H9 (cell line): ENCODE data around the gene SFXN1. TPM values are rescaled to one million over a fixed set of nuclear protein-coding genes. Genes with fewer than 3 reads are reported as not detected.

Experiments
- DNase-seq: peaks from one replicate; pipeline ENCODE4 v3.0.0-alpha.2; 2017
- H2AFZ ChIP-seq: one replicate; pipeline ENCODE4 v1.6.1; 2013; ENCODE audit warnings: mild to moderate bottlenecking, low read length, control low read depth, moderate library complexity
- H2AK5ac ChIP-seq: 2 replicates; pipeline ENCODE4 v1.6.1; 2013; ENCODE audit warnings: low read length, control low read depth, mixed read lengths; ENCODE audit not compliant: insufficient read length
- H2BK120ac ChIP-seq: one replicate; pipeline ENCODE4 v1.6.1; 2013; ENCODE audit warnings: low read depth, mild to moderate bottlenecking, low read length, control low read depth, inconsistent platforms; ENCODE audit not compliant: poor library complexity, severe bottlenecking
- H2BK12ac ChIP-seq: 2 replicates; pipeline ENCODE4 v1.6.1; 2013; ENCODE audit warnings: low read length, control low read depth, mixed read lengths, low read depth; ENCODE audit not compliant: insufficient read length
- H2BK15ac ChIP-seq: 2 replicates; pipeline ENCODE4 v1.6.1; 2013; ENCODE audit warnings: low read depth, low read length, control low read depth
- H2BK20ac ChIP-seq: one replicate; pipeline ENCODE4 v1.6.1; 2013; ENCODE audit warnings: low read depth, mild to moderate bottlenecking, low read length, control low read depth, inconsistent platforms; ENCODE audit not compliant: poor library complexity, severe bottlenecking
- H2BK5ac ChIP-seq: 2 replicates; pipeline ENCODE4 v1.6.1; 2013; ENCODE audit warnings: low read length, control low read depth, mixed read lengths; ENCODE audit not compliant: insufficient read length
- H3K14ac ChIP-seq: 2 replicates; pipeline ENCODE4 v1.6.1; 2013; ENCODE audit warnings: low read length, control low read depth; ENCODE audit not compliant: insufficient read depth
- H3K18ac ChIP-seq: 2 replicates; pipeline ENCODE4 v1.6.1; 2013; ENCODE audit warnings: low read depth, mild to moderate bottlenecking, mixed read lengths, low read length, control low read depth; ENCODE audit not compliant: insufficient read length
- H3K23ac ChIP-seq: 2 replicates; pipeline ENCODE4 v1.6.1; 2013; ENCODE audit warnings: low read length, control low read depth, mixed read lengths, low read depth; ENCODE audit not compliant: insufficient read length
- H3K23me2 ChIP-seq: 2 replicates; pipeline ENCODE4 v1.6.1; 2013; ENCODE audit warnings: low read depth, mild to moderate bottlenecking, mixed read lengths, low read length, control low read depth; ENCODE audit not compliant: insufficient read length, poor library complexity, severe bottlenecking
- H3K27ac ChIP-seq: 2 replicates; pipeline ENCODE4 v1.5.1; 2013; ENCODE audit warnings: low read length, control low read depth, mixed read lengths, low read depth; ENCODE audit not compliant: insufficient read length
- H3K27me3 ChIP-seq: 2 replicates; pipeline ENCODE4 v1.6.1; 2013; ENCODE audit warnings: low read length, control low read depth, inconsistent platforms; ENCODE audit not compliant: insufficient read depth
- H3K4ac ChIP-seq: 2 replicates; pipeline ENCODE4 v1.6.1; 2013; ENCODE audit warnings: low read depth, mild to moderate bottlenecking, control low read depth, inconsistent platforms, low read length, moderate library complexity
- H3K4me1 ChIP-seq: 2 replicates; pipeline ENCODE4 v1.6.1; 2013; ENCODE audit warnings: low read length, control low read depth, inconsistent platforms; ENCODE audit not compliant: insufficient read depth
- H3K4me2 ChIP-seq: 2 replicates; pipeline ENCODE4 v1.6.1; 2013; ENCODE audit warnings: low read length, control low read depth, mixed read lengths; ENCODE audit not compliant: insufficient read length, insufficient read depth
- H3K56ac ChIP-seq: 2 replicates; pipeline ENCODE4 v1.6.1; 2013; ENCODE audit warnings: low read depth, mild to moderate bottlenecking, mixed read lengths, low read length, control low read depth; ENCODE audit not compliant: insufficient read length
- H3K79me1 ChIP-seq: 2 replicates; pipeline ENCODE4 v1.6.1; 2013; ENCODE audit warnings: low read depth, mild to moderate bottlenecking, moderate library complexity, low read length, control low read depth, inconsistent platforms; ENCODE audit not compliant: insufficient read depth, poor library complexity, severe bottlenecking
- H3K79me2 ChIP-seq: 2 replicates; pipeline ENCODE4 v1.6.1; 2013; ENCODE audit warnings: low read length, control low read depth, inconsistent platforms; ENCODE audit not compliant: insufficient read depth
- H3K9ac ChIP-seq: 2 replicates; pipeline ENCODE4 v1.6.1; 2013; ENCODE audit warnings: low read length, control low read depth, mixed read lengths; ENCODE audit not compliant: insufficient read length; ENCODE audit errors: extremely low read depth
- H3K9me3 ChIP-seq: one replicate; pipeline ENCODE4 v1.6.1; 2013; ENCODE audit warnings: low read depth, low read length, inconsistent platforms; ENCODE audit not compliant: control insufficient read depth
- H3T11ph ChIP-seq: one replicate; pipeline ENCODE4 v1.6.1; 2013; ENCODE audit warnings: mild to moderate bottlenecking, low read length, control low read depth, inconsistent platforms
- H4K20me1 ChIP-seq: one replicate; pipeline ENCODE4 v1.6.1; 2013; ENCODE audit not compliant: control insufficient read depth, insufficient read length, insufficient read depth
- H4K5ac ChIP-seq: 2 replicates; pipeline ENCODE4 v1.6.1; 2013; ENCODE audit warnings: low read depth, mild to moderate bottlenecking, mixed read lengths, low read length, control low read depth; ENCODE audit not compliant: insufficient read length
- H4K8ac ChIP-seq: replicated peaks from 2 replicates; pipeline ENCODE4 v1.6.1; 2013; ENCODE audit warnings: low read length, control low read depth, mixed read lengths, low read depth; ENCODE audit not compliant: insufficient read length
- H4K91ac ChIP-seq: 2 replicates; pipeline ENCODE4 v1.6.1; 2013; ENCODE audit warnings: low read depth, mild to moderate bottlenecking, moderate library complexity, mixed read lengths, low read length, control low read depth; ENCODE audit not compliant: insufficient read length
- H3K27ac Mint-ChIP-seq, 3 experiments: 2 replicates in 2 of 3; 3 replicates in 1 of 3; pipeline ENCODE4 v1.8.0; 2020 to 2021; ENCODE audit warnings: mixed read lengths in 3 of 3, mild to moderate bottlenecking in 1 of 3, moderate library complexity in 1 of 3
- H3K27me3 Mint-ChIP-seq: 2 replicates; pipeline ENCODE4 v1.8.0; 2021; ENCODE audit warnings: low read depth, mild to moderate bottlenecking, moderate library complexity, mixed read lengths
- H3K36me3 Mint-ChIP-seq, 3 experiments: 2 replicates in 2 of 3; 3 replicates in 1 of 3; pipeline ENCODE4 v1.8.0; 2020 to 2021; ENCODE audit warnings: low read depth in 3 of 3, mixed read lengths in 3 of 3; ENCODE audit not compliant: insufficient read depth in 1 of 3
- H3K4me1 Mint-ChIP-seq, 2 experiments: 2 replicates each; pipeline ENCODE4 v1.8.0; 2020; ENCODE audit warnings: mixed read lengths in 2 of 2
- H3K4me3 Mint-ChIP-seq, 2 experiments: 2 replicates in 1 of 2; 3 replicates in 1 of 2; pipeline ENCODE4 v1.8.0; 2020 to 2021; ENCODE audit warnings: mild to moderate bottlenecking in 2 of 2, mixed read lengths in 2 of 2, moderate library complexity in 1 of 2
- H3K9me3 Mint-ChIP-seq, 2 experiments: 2 replicates in 1 of 2; 3 replicates in 1 of 2; pipeline ENCODE4 v1.8.0; 2020; ENCODE audit warnings: mild to moderate bottlenecking in 2 of 2, mixed read lengths in 2 of 2, moderate library complexity in 1 of 2
- WGBS: extraction: QIAGEN DNeasy Blood & Tissue Kit; methylation state at CpG from one replicate; pipeline ENCODE4 v1.1.7; 2013; ENCODE audit warnings: missing lambda C conversion rate, low lambda C conversion rate, mixed read lengths; ENCODE audit not compliant: insufficient read length; ENCODE audit errors: extremely low coverage; 5-methylcytosine and 5-hydroxymethylcytosine counted together
- total RNA-seq: library from RNA; stranded (reverse); gene quantifications from 2 replicates; pipeline ENCODE4 v1.2.1, GENCODE V29; 2021
- TF ChIP-seq, protein P1 (sequence below): fragments of 200-600 bp; sonication (generic); conservative IDR thresholded peaks from 3 replicates; pipeline ENCODE4 v1.8.0; 2021; ENCODE audit warnings: antibody characterized with exemption, mild to moderate bottlenecking

The SFXN1 gene
- total RNA-seq, 1 experiment from 2014 or later, result 99.2 TPM

DNA sequence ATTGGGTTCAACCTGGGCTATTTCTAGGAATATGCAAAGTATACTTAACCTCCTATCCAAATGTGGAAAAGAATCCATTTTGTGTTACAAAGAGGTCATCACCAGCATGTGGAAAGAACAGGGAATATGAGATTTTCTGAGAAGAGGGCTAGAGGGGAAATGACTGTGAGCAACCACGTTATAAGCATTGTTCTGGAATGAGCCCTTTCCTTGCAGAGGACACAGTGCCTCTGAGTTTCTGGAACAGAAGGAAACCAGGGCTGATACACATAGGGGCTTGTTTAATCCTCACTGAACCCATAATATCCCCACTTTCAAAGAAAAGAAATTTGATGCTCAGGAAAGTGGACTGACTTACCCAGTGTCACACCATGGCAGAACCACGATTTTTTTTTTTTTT, 53.0 kb downstream of the SFXN1 start:
- TF ChIP-seq, protein P1, sequence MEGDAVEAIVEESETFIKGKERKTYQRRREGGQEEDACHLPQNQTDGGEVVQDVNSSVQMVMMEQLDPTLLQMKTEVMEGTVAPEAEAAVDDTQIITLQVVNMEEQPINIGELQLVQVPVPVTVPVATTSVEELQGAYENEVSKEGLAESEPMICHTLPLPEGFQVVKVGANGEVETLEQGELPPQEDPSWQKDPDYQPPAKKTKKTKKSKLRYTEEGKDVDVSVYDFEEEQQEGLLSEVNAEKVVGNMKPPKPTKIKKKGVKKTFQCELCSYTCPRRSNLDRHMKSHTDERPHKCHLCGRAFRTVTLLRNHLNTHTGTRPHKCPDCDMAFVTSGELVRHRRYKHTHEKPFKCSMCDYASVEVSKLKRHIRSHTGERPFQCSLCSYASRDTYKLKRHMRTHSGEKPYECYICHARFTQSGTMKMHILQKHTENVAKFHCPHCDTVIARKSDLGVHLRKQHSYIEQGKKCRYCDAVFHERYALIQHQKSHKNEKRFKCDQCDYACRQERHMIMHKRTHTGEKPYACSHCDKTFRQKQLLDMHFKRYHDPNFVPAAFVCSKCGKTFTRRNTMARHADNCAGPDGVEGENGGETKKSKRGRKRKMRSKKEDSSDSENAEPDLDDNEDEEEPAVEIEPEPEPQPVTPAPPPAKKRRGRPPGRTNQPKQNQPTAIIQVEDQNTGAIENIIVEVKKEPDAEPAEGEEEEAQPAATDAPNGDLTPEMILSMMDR, result no peak
- no CpG with 5 or more reads among the region's 2 CpGs for WGBS
- H2BK120ac ChIP-seq, result no peak overlapping the region
- no peak overlapping the region for H3K56ac ChIP-seq
- no peak overlapping the region for H3K27ac ChIP-seq
- H2BK15ac ChIP-seq, result no peak overlapping the region
- no peaks in the 10 kb centered on the region for H3K27me3 ChIP-seq
- H3K23ac ChIP-seq, result no peak overlapping the region
- H2BK20ac ChIP-seq, result no peak overlapping the region
- no peaks in the 10 kb centered on the region for H3K9me3 ChIP-seq
- no peak overlapping the region for H3K4ac ChIP-seq
- Mint-ChIP-seq H3K4me1 (peaks cover 18 to 20% of the 10 kb centered on the region in 2 experiments), H3K4me3 (no peak overlapping the region), H3K27me3 (no peaks in the 10 kb centered on the region), H3K36me3 (peaks cover 10 to 27% (median 22%) of the 10 kb centered on the region in 3 experiments; a peak in 6 of 7 replicates), H3K9me3 (no peaks in the 10 kb centered on the region; a peak in 1 of 5 replicates), H3K27ac (no peak overlapping the region)
- H3K79me2 ChIP-seq, result no peaks in the 10 kb centered on the region
- H3K23me2 ChIP-seq, result no peaks in the 10 kb centered on the region
- H3K14ac ChIP-seq, result no peak overlapping the region
- no peaks in the 10 kb centered on the region for H3K79me1 ChIP-seq
- no peak overlapping the region for H3K4me2 ChIP-seq
- no peak overlapping the region for H3K9ac ChIP-seq
- no peak overlapping the region for H2BK5ac ChIP-seq
- DNase-seq, result no peak
- H3K4me1 ChIP-seq, result peaks cover 6% of the 10 kb centered on the region; the same call in 1 of the 2 replicates
- no peak overlapping the region for H2AK5ac ChIP-seq
- no peak overlapping the region for H4K8ac ChIP-seq
- H3K18ac ChIP-seq, result no peak overlapping the region
- H2AFZ ChIP-seq, result no peak overlapping the region
- no peak overlapping the region for H2BK12ac ChIP-seq
- no peaks in the 10 kb centered on the region for H4K20me1 ChIP-seq
- H3T11ph ChIP-seq, result no peak overlapping the region
- H4K91ac ChIP-seq, result no peak overlapping the region
- no peak overlapping the region for H4K5ac ChIP-seq
